ENCODE data around the gene TRAPPC14.

GRCh38 chr7:100126931-100127865 lies 31.3 kb downstream of the TRAPPC14 start, which contains the start of gene MBLAC1:
- TF ChIP-seq, protein P1, sequence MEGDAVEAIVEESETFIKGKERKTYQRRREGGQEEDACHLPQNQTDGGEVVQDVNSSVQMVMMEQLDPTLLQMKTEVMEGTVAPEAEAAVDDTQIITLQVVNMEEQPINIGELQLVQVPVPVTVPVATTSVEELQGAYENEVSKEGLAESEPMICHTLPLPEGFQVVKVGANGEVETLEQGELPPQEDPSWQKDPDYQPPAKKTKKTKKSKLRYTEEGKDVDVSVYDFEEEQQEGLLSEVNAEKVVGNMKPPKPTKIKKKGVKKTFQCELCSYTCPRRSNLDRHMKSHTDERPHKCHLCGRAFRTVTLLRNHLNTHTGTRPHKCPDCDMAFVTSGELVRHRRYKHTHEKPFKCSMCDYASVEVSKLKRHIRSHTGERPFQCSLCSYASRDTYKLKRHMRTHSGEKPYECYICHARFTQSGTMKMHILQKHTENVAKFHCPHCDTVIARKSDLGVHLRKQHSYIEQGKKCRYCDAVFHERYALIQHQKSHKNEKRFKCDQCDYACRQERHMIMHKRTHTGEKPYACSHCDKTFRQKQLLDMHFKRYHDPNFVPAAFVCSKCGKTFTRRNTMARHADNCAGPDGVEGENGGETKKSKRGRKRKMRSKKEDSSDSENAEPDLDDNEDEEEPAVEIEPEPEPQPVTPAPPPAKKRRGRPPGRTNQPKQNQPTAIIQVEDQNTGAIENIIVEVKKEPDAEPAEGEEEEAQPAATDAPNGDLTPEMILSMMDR (IDR thresholded peaks at IDR 0.05), result no peak
- TF ChIP-seq POLR2A (IDR thresholded peaks at IDR 0.05), result peak in 1 of 2 donors; percentile 54

Data from thyroid gland (tissue), 4 donors.